H9 (cell line): ENCODE results near the gene HCK. TPM values are rescaled to one million over a fixed set of nuclear protein-coding genes. Genes with fewer than 3 reads are reported as not detected.

Experiments used
- DNase-seq: peaks from one replicate; pipeline ENCODE4 v3.0.0-alpha.2; 2017
- H2AFZ ChIP-seq: one replicate; pipeline ENCODE4 v1.6.1; 2013; ENCODE audit warnings: mild to moderate bottlenecking, low read length, control low read depth, moderate library complexity
- H2AK5ac ChIP-seq: 2 replicates; pipeline ENCODE4 v1.6.1; 2013; ENCODE audit warnings: low read length, control low read depth, mixed read lengths; ENCODE audit not compliant: insufficient read length
- H2BK120ac ChIP-seq: one replicate; pipeline ENCODE4 v1.6.1; 2013; ENCODE audit warnings: low read depth, mild to moderate bottlenecking, low read length, control low read depth, inconsistent platforms; ENCODE audit not compliant: poor library complexity, severe bottlenecking
- H2BK12ac ChIP-seq: 2 replicates; pipeline ENCODE4 v1.6.1; 2013; ENCODE audit warnings: low read length, control low read depth, mixed read lengths, low read depth; ENCODE audit not compliant: insufficient read length
- H2BK15ac ChIP-seq: 2 replicates; pipeline ENCODE4 v1.6.1; 2013; ENCODE audit warnings: low read depth, low read length, control low read depth
- H2BK20ac ChIP-seq: one replicate; pipeline ENCODE4 v1.6.1; 2013; ENCODE audit warnings: low read depth, mild to moderate bottlenecking, low read length, control low read depth, inconsistent platforms; ENCODE audit not compliant: poor library complexity, severe bottlenecking
- H2BK5ac ChIP-seq: 2 replicates; pipeline ENCODE4 v1.6.1; 2013; ENCODE audit warnings: low read length, control low read depth, mixed read lengths; ENCODE audit not compliant: insufficient read length
- H3K14ac ChIP-seq: 2 replicates; pipeline ENCODE4 v1.6.1; 2013; ENCODE audit warnings: low read length, control low read depth; ENCODE audit not compliant: insufficient read depth
- H3K18ac ChIP-seq: 2 replicates; pipeline ENCODE4 v1.6.1; 2013; ENCODE audit warnings: low read depth, mild to moderate bottlenecking, mixed read lengths, low read length, control low read depth; ENCODE audit not compliant: insufficient read length
- H3K23ac ChIP-seq: 2 replicates; pipeline ENCODE4 v1.6.1; 2013; ENCODE audit warnings: low read length, control low read depth, mixed read lengths, low read depth; ENCODE audit not compliant: insufficient read length
- H3K23me2 ChIP-seq: 2 replicates; pipeline ENCODE4 v1.6.1; 2013; ENCODE audit warnings: low read depth, mild to moderate bottlenecking, mixed read lengths, low read length, control low read depth; ENCODE audit not compliant: insufficient read length, poor library complexity, severe bottlenecking
- H3K27ac ChIP-seq: 2 replicates; pipeline ENCODE4 v1.5.1; 2013; ENCODE audit warnings: low read length, control low read depth, mixed read lengths, low read depth; ENCODE audit not compliant: insufficient read length
- H3K27me3 ChIP-seq: 2 replicates; pipeline ENCODE4 v1.6.1; 2013; ENCODE audit warnings: low read length, control low read depth, inconsistent platforms; ENCODE audit not compliant: insufficient read depth
- H3K4ac ChIP-seq: 2 replicates; pipeline ENCODE4 v1.6.1; 2013; ENCODE audit warnings: low read depth, mild to moderate bottlenecking, control low read depth, inconsistent platforms, low read length, moderate library complexity
- H3K4me1 ChIP-seq: 2 replicates; pipeline ENCODE4 v1.6.1; 2013; ENCODE audit warnings: low read length, control low read depth, inconsistent platforms; ENCODE audit not compliant: insufficient read depth
- H3K4me2 ChIP-seq: 2 replicates; pipeline ENCODE4 v1.6.1; 2013; ENCODE audit warnings: low read length, control low read depth, mixed read lengths; ENCODE audit not compliant: insufficient read length, insufficient read depth
- H3K56ac ChIP-seq: 2 replicates; pipeline ENCODE4 v1.6.1; 2013; ENCODE audit warnings: low read depth, mild to moderate bottlenecking, mixed read lengths, low read length, control low read depth; ENCODE audit not compliant: insufficient read length
- H3K79me1 ChIP-seq: 2 replicates; pipeline ENCODE4 v1.6.1; 2013; ENCODE audit warnings: low read depth, mild to moderate bottlenecking, moderate library complexity, low read length, control low read depth, inconsistent platforms; ENCODE audit not compliant: insufficient read depth, poor library complexity, severe bottlenecking
- H3K79me2 ChIP-seq: 2 replicates; pipeline ENCODE4 v1.6.1; 2013; ENCODE audit warnings: low read length, control low read depth, inconsistent platforms; ENCODE audit not compliant: insufficient read depth
- H3K9ac ChIP-seq: 2 replicates; pipeline ENCODE4 v1.6.1; 2013; ENCODE audit warnings: low read length, control low read depth, mixed read lengths; ENCODE audit not compliant: insufficient read length; ENCODE audit errors: extremely low read depth
- H3K9me3 ChIP-seq: one replicate; pipeline ENCODE4 v1.6.1; 2013; ENCODE audit warnings: low read depth, low read length, inconsistent platforms; ENCODE audit not compliant: control insufficient read depth
- H3T11ph ChIP-seq: one replicate; pipeline ENCODE4 v1.6.1; 2013; ENCODE audit warnings: mild to moderate bottlenecking, low read length, control low read depth, inconsistent platforms
- H4K20me1 ChIP-seq: one replicate; pipeline ENCODE4 v1.6.1; 2013; ENCODE audit not compliant: control insufficient read depth, insufficient read length, insufficient read depth
- H4K5ac ChIP-seq: 2 replicates; pipeline ENCODE4 v1.6.1; 2013; ENCODE audit warnings: low read depth, mild to moderate bottlenecking, mixed read lengths, low read length, control low read depth; ENCODE audit not compliant: insufficient read length
- H4K8ac ChIP-seq: replicated peaks from 2 replicates; pipeline ENCODE4 v1.6.1; 2013; ENCODE audit warnings: low read length, control low read depth, mixed read lengths, low read depth; ENCODE audit not compliant: insufficient read length
- H4K91ac ChIP-seq: 2 replicates; pipeline ENCODE4 v1.6.1; 2013; ENCODE audit warnings: low read depth, mild to moderate bottlenecking, moderate library complexity, mixed read lengths, low read length, control low read depth; ENCODE audit not compliant: insufficient read length
- H3K27ac Mint-ChIP-seq, 3 experiments: 2 replicates in 2 of 3; 3 replicates in 1 of 3; pipeline ENCODE4 v1.8.0; 2020 to 2021; ENCODE audit warnings: mixed read lengths in 3 of 3, mild to moderate bottlenecking in 1 of 3, moderate library complexity in 1 of 3
- H3K27me3 Mint-ChIP-seq: 2 replicates; pipeline ENCODE4 v1.8.0; 2021; ENCODE audit warnings: low read depth, mild to moderate bottlenecking, moderate library complexity, mixed read lengths
- H3K36me3 Mint-ChIP-seq, 3 experiments: 2 replicates in 2 of 3; 3 replicates in 1 of 3; pipeline ENCODE4 v1.8.0; 2020 to 2021; ENCODE audit warnings: low read depth in 3 of 3, mixed read lengths in 3 of 3; ENCODE audit not compliant: insufficient read depth in 1 of 3
- H3K4me1 Mint-ChIP-seq, 2 experiments: 2 replicates each; pipeline ENCODE4 v1.8.0; 2020; ENCODE audit warnings: mixed read lengths in 2 of 2
- H3K4me3 Mint-ChIP-seq, 2 experiments: 2 replicates in 1 of 2; 3 replicates in 1 of 2; pipeline ENCODE4 v1.8.0; 2020 to 2021; ENCODE audit warnings: mild to moderate bottlenecking in 2 of 2, mixed read lengths in 2 of 2, moderate library complexity in 1 of 2
- H3K9me3 Mint-ChIP-seq, 2 experiments: 2 replicates in 1 of 2; 3 replicates in 1 of 2; pipeline ENCODE4 v1.8.0; 2020; ENCODE audit warnings: mild to moderate bottlenecking in 2 of 2, mixed read lengths in 2 of 2, moderate library complexity in 1 of 2
- WGBS: extraction: QIAGEN DNeasy Blood & Tissue Kit; methylation state at CpG from one replicate; pipeline ENCODE4 v1.1.7; 2013; ENCODE audit warnings: missing lambda C conversion rate, low lambda C conversion rate, mixed read lengths; ENCODE audit not compliant: insufficient read length; ENCODE audit errors: extremely low coverage; 5-methylcytosine and 5-hydroxymethylcytosine counted together
- total RNA-seq: library from RNA; stranded (reverse); gene quantifications from 2 replicates; pipeline ENCODE4 v1.2.1, GENCODE V29; 2021
- TF ChIP-seq, protein P1 (sequence below): fragments of 200-600 bp; sonication (generic); conservative IDR thresholded peaks from 3 replicates; pipeline ENCODE4 v1.8.0; 2021; ENCODE audit warnings: antibody characterized with exemption, mild to moderate bottlenecking

The HCK gene
- total RNA-seq, 1 experiment from 2014 or later = 1.7 TPM

DNA sequence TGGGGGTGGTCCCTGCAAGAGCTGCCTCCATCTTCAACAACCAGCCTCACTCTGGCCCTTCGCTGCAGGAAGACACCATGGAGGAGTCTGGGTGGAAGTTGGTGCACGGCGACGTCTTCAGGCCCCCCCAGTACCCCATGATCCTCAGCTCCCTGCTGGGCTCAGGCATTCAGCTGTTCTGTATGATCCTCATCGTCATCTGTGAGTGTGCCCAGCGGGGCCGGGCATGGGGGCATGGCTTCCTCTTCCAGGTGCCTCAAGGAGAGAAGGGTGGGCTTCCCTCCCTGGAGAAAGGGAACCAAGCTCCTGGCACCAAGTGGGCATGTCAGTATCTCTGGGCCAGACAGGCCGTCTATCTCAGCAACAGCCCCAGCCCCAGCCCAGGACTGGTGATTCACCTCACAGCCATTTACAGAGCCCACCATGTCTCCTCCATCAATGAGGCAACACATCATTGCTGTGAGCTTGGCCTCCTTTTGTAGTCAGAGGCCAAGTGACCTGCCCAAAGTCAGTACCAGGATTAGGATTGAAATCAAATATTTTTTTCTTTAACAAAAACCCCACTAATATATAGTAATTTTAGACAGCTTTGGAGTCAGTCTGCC, 97.6 kb downstream of the HCK start:
- Histone ChIP-seq H4K5ac (no peak overlapping the region), H3K79me1 (no peaks in the 10 kb centered on the region), H2BK12ac (no peak overlapping the region), H3K23me2 (no peaks in the 10 kb centered on the region), H3K56ac (no peak overlapping the region), H2BK5ac (no peak overlapping the region), H3K27me3 (no peaks in the 10 kb centered on the region), H3K9ac (no peak overlapping the region), H2AFZ (no peak overlapping the region), H3K18ac (no peak overlapping the region), H2BK20ac (no peak overlapping the region), H3K4me2 (no peak overlapping the region), H4K91ac (no peak overlapping the region), H2BK120ac (no peak overlapping the region), H3T11ph (no peak overlapping the region), H3K14ac (no peak overlapping the region), H3K23ac (no peak overlapping the region), H3K9me3 (no peaks in the 10 kb centered on the region), H4K8ac (no peak overlapping the region), H3K4me1 (no peaks in the 10 kb centered on the region), H3K27ac (no peak overlapping the region), H3K79me2 (no peaks in the 10 kb centered on the region), H4K20me1 (no peaks in the 10 kb centered on the region), H2AK5ac (no peak overlapping the region), H2BK15ac (no peak overlapping the region), H3K4ac (no peak overlapping the region)
- H3K27ac Mint-ChIP-seq = no peak overlapping the region
- TF ChIP-seq, protein P1, sequence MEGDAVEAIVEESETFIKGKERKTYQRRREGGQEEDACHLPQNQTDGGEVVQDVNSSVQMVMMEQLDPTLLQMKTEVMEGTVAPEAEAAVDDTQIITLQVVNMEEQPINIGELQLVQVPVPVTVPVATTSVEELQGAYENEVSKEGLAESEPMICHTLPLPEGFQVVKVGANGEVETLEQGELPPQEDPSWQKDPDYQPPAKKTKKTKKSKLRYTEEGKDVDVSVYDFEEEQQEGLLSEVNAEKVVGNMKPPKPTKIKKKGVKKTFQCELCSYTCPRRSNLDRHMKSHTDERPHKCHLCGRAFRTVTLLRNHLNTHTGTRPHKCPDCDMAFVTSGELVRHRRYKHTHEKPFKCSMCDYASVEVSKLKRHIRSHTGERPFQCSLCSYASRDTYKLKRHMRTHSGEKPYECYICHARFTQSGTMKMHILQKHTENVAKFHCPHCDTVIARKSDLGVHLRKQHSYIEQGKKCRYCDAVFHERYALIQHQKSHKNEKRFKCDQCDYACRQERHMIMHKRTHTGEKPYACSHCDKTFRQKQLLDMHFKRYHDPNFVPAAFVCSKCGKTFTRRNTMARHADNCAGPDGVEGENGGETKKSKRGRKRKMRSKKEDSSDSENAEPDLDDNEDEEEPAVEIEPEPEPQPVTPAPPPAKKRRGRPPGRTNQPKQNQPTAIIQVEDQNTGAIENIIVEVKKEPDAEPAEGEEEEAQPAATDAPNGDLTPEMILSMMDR = no peak
- no peaks in the 10 kb centered on the region for H3K4me1 Mint-ChIP-seq
- no CpG with 5 or more reads among the region's 8 CpGs for WGBS
- H3K9me3 Mint-ChIP-seq = no peaks in the 10 kb centered on the region
- no peak overlapping the region for H3K4me3 Mint-ChIP-seq
- no peak for DNase-seq
- H3K27me3 Mint-ChIP-seq = no peaks in the 10 kb centered on the region
- peaks cover 32 to 92% (median 80%) of the 10 kb centered on the region in 3 experiments for H3K36me3 Mint-ChIP-seq
